K562 (cell line): Measurements from ENCODE around the gene EHD2. TPM values are rescaled to one million over a fixed set of nuclear protein-coding genes. Genes with fewer than 3 reads are reported as not detected.

Source experiments
- ATF7 ChIP-seq: fragments of 450-650 bp; IDR thresholded peaks from 2 replicates; pipeline ENCODE4 v1.7.1; 2014; ENCODE audit warnings: mild to moderate bottlenecking, moderate library complexity
- CBFA2T2 ChIP-seq: fragments of 450-650 bp; conservative IDR thresholded peaks from 2 replicates; pipeline ENCODE4 v1.6.1; 2017; ENCODE audit warnings: mild to moderate bottlenecking
- CBX8 ChIP-seq: fragments of 200-600 bp; sonication (generic); IDR thresholded peaks from 2 replicates; pipeline ENCODE4 v1.6.1; 2012; ENCODE audit warnings: borderline replicate concordance, mixed run types, low read depth, mild to moderate bottlenecking, moderate library complexity, mixed read lengths, low read length, control low read depth, inconsistent platforms; ENCODE audit not compliant: poor library complexity, severe bottlenecking; ENCODE audit errors: extremely low read depth
- KLF6 ChIP-seq: fragments of 250-450 bp; sonication (Bioruptor Pico); IDR thresholded peaks from 2 replicates; pipeline ENCODE4 v1.4.0; 2020; ENCODE audit warnings: mild to moderate bottlenecking, moderate library complexity, borderline replicate concordance
- MIER1 ChIP-seq: fragments of 450-650 bp; IDR thresholded peaks from 2 replicates; pipeline ENCODE4 v1.6.1; 2016; ENCODE audit warnings: antibody characterized with exemption, mild to moderate bottlenecking, low read depth
- PCBP2 ChIP-seq: fragments of 200-400 bp; formaldehyde crosslinking; IDR thresholded peaks from 2 replicates; pipeline ENCODE4 v1.6.1; 2018; ENCODE audit warnings: low read length, low read depth, mild to moderate bottlenecking, moderate library complexity; ENCODE audit not compliant: poor library complexity, severe bottlenecking
- RBBP5 ChIP-seq: fragments of 200-600 bp; sonication (generic); IDR thresholded peaks from 2 replicates; pipeline ENCODE4 v1.6.1; 2012; ENCODE audit warnings: borderline replicate concordance, mild to moderate bottlenecking, low read length, control low read depth, inconsistent platforms; ENCODE audit not compliant: insufficient read depth, poor library complexity, severe bottlenecking
- RCOR1 ChIP-seq, 2 experiments: IDR thresholded peaks; 2 replicates each; pipeline ENCODE4 v1.6.1; 2012; ENCODE audit warnings: low read depth in 2 of 2, low read length in 2 of 2, borderline replicate concordance in 1 of 2, improper control_type of control experiment in 1 of 2
- SRSF7 ChIP-seq: fragments of 200-400 bp; formaldehyde crosslinking; optimal IDR thresholded peaks from 2 replicates; pipeline ENCODE3; 2017; ENCODE audit warnings: mild to moderate bottlenecking, low read depth, low read length
- XRCC5 ChIP-seq: fragments of 200-400 bp; formaldehyde crosslinking; IDR thresholded peaks from 2 replicates; pipeline ENCODE4 v1.6.1; 2017; ENCODE audit warnings: low read depth, mild to moderate bottlenecking, low read length
- ZBTB7A ChIP-seq: IDR thresholded peaks from 2 replicates; pipeline ENCODE4 v1.6.1; 2011; ENCODE audit warnings: low read depth, mild to moderate bottlenecking, low read length, moderate library complexity, borderline replicate concordance; ENCODE audit not compliant: control insufficient read depth
- ZNF165 ChIP-seq: fragments of 250-450 bp; sonication (Bioruptor Pico); IDR thresholded peaks from 2 replicates; pipeline ENCODE4 v1.4.0; 2020; ENCODE audit warnings: borderline replicate concordance
- ZNF316 ChIP-seq: fragments of 450-650 bp; IDR thresholded peaks from 2 replicates; pipeline ENCODE4 v1.6.1; 2016
- ZNF79 ChIP-seq: fragments of 250-450 bp; sonication (Bioruptor Pico); IDR thresholded peaks from 2 replicates; pipeline ENCODE4 v1.4.0; 2020; ENCODE audit warnings: low read depth, mild to moderate bottlenecking, moderate library complexity
- polyA plus RNA-seq, 8 experiments: library from polyadenylated mRNA; depleted of rRNA in 4 of 8; stranded (reverse) in 5 of 8; unstranded in 3 of 8; fragments of >200 nt; fragmentation: Nextera tagmentation in 2 of 8; fragmentation: Illumina TruSeq in 1 of 8; extraction: Ambion mirVana in 2 of 8; extraction: Trizol in 1 of 8; gene quantifications; 2 replicates each; pipeline versions ENCODE4 v1.2.1 to v1.2.3, GENCODE V29; 2011 to 2014; ENCODE audit warnings: inconsistent platforms in 1 of 8, missing spikeins in 1 of 8
- total RNA-seq, 7 experiments: library from RNA; depleted of rRNA in 6 of 7; stranded (reverse); fragments of >200 nt in 6 of 7; fragmentation: Illumina TruSeq in 2 of 7; extraction: Trizol in 2 of 7; gene quantifications; 2 replicates each; pipeline versions ENCODE4 v1.2.1 to v1.2.3, GENCODE V29; 2011 to 2021; ENCODE audit warnings: low replicate concordance in 1 of 7
- TF ChIP-seq, protein P1 (sequence below): fragments of 450-650 bp; formaldehyde crosslinking; conservative IDR thresholded peaks from 2 replicates; pipeline ENCODE4 v1.4.0; 2022; ENCODE audit warnings: mild to moderate bottlenecking, missing genetic modification characterization
- TF ChIP-seq, protein P2 (sequence below): IDR thresholded peaks from 2 replicates; pipeline ENCODE4 v1.6.1; 2011; ENCODE audit warnings: borderline replicate concordance, low read depth, mild to moderate bottlenecking, moderate library complexity, low read length; ENCODE audit not compliant: insufficient read depth, poor library complexity, severe bottlenecking
- TF ChIP-seq, protein P3 (sequence below): fragments of 250-450 bp; sonication (Bioruptor Pico); IDR thresholded peaks from 2 replicates; pipeline ENCODE4 v1.4.0; 2020

Gene EHD2
- total and polyA plus RNA-seq, 9 of the 15 experiments (the other 6 are each of a cell fraction or from before 2014, with no cell fraction given) = 1.7 to 32.2 (median 3.0) TPM

DNA sequence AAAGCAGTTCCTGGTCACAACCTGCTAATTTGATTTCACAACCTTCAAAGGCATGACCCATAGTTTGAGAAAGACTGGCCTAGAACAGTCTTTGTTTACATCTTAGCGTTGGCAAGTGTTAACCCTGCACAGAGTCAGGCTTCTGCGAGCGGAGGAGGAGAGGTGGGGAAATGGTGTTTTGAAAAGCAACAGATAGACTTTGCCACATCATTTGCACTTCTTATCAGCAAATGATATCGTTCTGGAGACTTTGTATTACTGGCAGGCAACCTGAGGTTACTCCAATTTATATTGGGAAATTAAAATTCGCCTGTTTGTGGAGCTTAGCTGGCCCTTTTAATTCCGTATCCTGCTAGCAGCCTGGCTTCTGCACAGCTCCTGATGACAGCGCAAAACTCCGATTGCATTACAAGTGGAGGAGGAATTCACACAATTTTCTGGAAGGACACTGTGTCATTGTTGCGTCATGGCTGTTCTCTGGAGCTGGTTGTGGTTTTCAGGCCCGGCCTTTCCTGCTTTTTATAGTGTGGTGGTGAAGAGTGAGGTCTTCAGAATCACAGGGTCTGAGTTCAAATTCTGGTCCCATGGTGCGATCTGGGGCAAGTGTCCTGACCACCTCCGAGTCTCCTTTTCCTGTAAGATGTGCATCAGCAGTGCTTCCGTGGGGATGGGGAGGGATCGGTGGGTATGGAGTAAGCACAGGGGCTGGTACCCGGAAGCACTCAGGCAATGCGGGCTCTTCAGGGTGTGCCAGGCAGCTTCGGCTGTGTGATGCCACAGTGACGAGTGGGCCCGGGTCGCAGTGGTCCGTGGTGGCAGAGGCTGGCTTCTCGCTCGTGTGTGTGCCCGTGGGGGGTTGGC, 49.1 kb upstream of the EHD2 start (continued):
- TF ChIP-seq RBBP5 = peak; percentile 70
- TF ChIP-seq PCBP2 = no peak
- TF ChIP-seq CBFA2T2 = no peak
- TF ChIP-seq ZNF79 (CRISPR knock-in tag) = no peak
- TF ChIP-seq ZBTB7A = no peak
- no peak for TF ChIP-seq CBX8
- TF ChIP-seq, protein P1, sequence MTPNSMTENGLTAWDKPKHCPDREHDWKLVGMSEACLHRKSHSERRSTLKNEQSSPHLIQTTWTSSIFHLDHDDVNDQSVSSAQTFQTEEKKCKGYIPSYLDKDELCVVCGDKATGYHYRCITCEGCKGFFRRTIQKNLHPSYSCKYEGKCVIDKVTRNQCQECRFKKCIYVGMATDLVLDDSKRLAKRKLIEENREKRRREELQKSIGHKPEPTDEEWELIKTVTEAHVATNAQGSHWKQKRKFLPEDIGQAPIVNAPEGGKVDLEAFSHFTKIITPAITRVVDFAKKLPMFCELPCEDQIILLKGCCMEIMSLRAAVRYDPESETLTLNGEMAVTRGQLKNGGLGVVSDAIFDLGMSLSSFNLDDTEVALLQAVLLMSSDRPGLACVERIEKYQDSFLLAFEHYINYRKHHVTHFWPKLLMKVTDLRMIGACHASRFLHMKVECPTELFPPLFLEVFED (CRISPR knock-in tag) = no peak
- TF ChIP-seq, protein P2, sequence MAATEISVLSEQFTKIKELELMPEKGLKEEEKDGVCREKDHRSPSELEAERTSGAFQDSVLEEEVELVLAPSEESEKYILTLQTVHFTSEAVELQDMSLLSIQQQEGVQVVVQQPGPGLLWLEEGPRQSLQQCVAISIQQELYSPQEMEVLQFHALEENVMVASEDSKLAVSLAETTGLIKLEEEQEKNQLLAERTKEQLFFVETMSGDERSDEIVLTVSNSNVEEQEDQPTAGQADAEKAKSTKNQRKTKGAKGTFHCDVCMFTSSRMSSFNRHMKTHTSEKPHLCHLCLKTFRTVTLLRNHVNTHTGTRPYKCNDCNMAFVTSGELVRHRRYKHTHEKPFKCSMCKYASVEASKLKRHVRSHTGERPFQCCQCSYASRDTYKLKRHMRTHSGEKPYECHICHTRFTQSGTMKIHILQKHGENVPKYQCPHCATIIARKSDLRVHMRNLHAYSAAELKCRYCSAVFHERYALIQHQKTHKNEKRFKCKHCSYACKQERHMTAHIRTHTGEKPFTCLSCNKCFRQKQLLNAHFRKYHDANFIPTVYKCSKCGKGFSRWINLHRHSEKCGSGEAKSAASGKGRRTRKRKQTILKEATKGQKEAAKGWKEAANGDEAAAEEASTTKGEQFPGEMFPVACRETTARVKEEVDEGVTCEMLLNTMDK = no peak
- TF ChIP-seq ATF7 = peak; percentile 93
- no peak for TF ChIP-seq SRSF7
- no peak for TF ChIP-seq MIER1
- TF ChIP-seq XRCC5 = no peak
- TF ChIP-seq, protein P3, sequence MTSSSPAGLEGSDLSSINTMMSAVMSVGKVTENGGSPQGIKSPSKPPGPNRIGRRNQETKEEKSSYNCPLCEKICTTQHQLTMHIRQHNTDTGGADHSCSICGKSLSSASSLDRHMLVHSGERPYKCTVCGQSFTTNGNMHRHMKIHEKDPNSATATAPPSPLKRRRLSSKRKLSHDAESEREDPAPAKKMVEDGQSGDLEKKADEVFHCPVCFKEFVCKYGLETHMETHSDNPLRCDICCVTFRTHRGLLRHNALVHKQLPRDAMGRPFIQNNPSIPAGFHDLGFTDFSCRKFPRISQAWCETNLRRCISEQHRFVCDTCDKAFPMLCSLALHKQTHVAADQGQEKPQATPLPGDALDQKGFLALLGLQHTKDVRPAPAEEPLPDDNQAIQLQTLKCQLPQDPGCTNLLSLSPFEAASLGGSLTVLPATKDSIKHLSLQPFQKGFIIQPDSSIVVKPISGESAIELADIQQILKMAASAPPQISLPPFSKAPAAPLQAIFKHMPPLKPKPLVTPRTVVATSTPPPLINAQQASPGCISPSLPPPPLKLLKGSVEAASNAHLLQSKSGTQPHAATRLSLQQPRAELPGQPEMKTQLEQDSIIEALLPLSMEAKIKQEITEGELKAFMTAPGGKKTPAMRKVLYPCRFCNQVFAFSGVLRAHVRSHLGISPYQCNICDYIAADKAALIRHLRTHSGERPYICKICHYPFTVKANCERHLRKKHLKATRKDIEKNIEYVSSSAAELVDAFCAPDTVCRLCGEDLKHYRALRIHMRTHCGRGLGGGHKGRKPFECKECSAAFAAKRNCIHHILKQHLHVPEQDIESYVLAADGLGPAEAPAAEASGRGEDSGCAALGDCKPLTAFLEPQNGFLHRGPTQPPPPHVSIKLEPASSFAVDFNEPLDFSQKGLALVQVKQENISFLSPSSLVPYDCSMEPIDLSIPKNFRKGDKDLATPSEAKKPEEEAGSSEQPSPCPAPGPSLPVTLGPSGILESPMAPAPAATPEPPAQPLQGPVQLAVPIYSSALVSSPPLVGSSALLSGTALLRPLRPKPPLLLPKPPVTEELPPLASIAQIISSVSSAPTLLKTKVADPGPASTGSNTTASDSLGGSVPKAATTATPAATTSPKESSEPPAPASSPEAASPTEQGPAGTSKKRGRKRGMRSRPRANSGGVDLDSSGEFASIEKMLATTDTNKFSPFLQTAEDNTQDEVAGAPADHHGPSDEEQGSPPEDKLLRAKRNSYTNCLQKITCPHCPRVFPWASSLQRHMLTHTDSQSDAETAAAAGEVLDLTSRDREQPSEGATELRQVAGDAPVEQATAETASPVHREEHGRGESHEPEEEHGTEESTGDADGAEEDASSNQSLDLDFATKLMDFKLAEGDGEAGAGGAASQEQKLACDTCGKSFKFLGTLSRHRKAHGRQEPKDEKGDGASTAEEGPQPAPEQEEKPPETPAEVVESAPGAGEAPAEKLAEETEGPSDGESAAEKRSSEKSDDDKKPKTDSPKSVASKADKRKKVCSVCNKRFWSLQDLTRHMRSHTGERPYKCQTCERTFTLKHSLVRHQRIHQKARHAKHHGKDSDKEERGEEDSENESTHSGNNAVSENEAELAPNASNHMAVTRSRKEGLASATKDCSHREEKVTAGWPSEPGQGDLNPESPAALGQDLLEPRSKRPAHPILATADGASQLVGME = no peak
- 0 out of 4 replicates have a peak, but pooled peaks of 1 of the 2 experiments have one; percentile 12 for TF ChIP-seq RCOR1 (IDR thresholded peaks at IDR 0.05; ENCODE audit: borderline replicate concordance in 1 of 2, low read depth in 2 of 2, low read length in 2 of 2)
- no peak for TF ChIP-seq KLF6
- TF ChIP-seq ZNF316 = peak; percentile 74
- TF ChIP-seq ZNF165 (CRISPR knock-in tag) = no peak
